HepG2 (cell line): ENCODE results near the gene PANX1. TPM values are rescaled to one million over a fixed set of nuclear protein-coding genes. Genes with fewer than 3 reads are reported as not detected.

ENCODE experiments used
- ATF7-NPFF ChIP-seq: sonication (generic); formaldehyde crosslinking; IDR thresholded peaks from 2 replicates; pipeline ENCODE4 v1.8.1; 2023; ENCODE audit warnings: mild to moderate bottlenecking, low read depth, missing genetic modification reagents, moderate library complexity
- CEBPB ChIP-seq: IDR thresholded peaks from 2 replicates; pipeline ENCODE4 v1.6.1; 2011; ENCODE audit warnings: low read depth, low read length, improper control_type of control experiment, borderline replicate concordance
- EEA1 ChIP-seq: sonication (generic); formaldehyde crosslinking; IDR thresholded peaks from 2 replicates; pipeline ENCODE4 v1.5.1; 2020; ENCODE audit warnings: mild to moderate bottlenecking, missing genetic modification reagents, borderline replicate concordance
- ETV6 ChIP-seq: sonication (generic); formaldehyde crosslinking; conservative IDR thresholded peaks from 2 replicates; pipeline ENCODE4 v1.4.0; 2020; ENCODE audit warnings: missing genetic modification reagents
- FOXA1 ChIP-seq, 2 experiments: fragments of 450-650 bp in 1 of 2; sonication (generic) in 1 of 2; formaldehyde crosslinking in 1 of 2; IDR thresholded peaks; 2 replicates each; pipeline versions ENCODE4 v1.4.0 to v1.6.1; 2016 to 2020; ENCODE audit warnings: missing genetic modification reagents in 1 of 2
- HOXA5 ChIP-seq: sonication (generic); formaldehyde crosslinking; IDR thresholded peaks from 2 replicates; pipeline ENCODE4 v1.4.0; 2020; ENCODE audit warnings: missing genetic modification reagents
- HOXA7 ChIP-seq: sonication (generic); formaldehyde crosslinking; IDR thresholded peaks from 2 replicates; pipeline ENCODE4 v1.8.1; 2022; ENCODE audit warnings: mild to moderate bottlenecking, missing genetic modification reagents, moderate library complexity
- IKZF1 ChIP-seq: fragments of 450-650 bp; IDR thresholded peaks from 2 replicates; pipeline ENCODE4 v1.7.1; 2016
- KAT2B ChIP-seq: fragments of 150-350 bp; IDR thresholded peaks from 2 replicates; pipeline ENCODE4 v1.6.1; 2014; ENCODE audit warnings: low read depth, low read length, borderline replicate concordance
- MYNN ChIP-seq: sonication (generic); formaldehyde crosslinking; IDR thresholded peaks from 2 replicates; pipeline ENCODE4 v1.4.0; 2020; ENCODE audit warnings: mild to moderate bottlenecking, low read depth, missing genetic modification reagents
- PHB2 ChIP-seq: fragments of 450-650 bp; IDR thresholded peaks from 2 replicates; pipeline ENCODE4 v1.6.1; 2018; ENCODE audit not compliant: partially characterized antibody
- POLR2AphosphoS5 ChIP-seq: IDR thresholded peaks from 2 replicates; pipeline ENCODE4 v1.6.1; 2012; ENCODE audit warnings: low read depth, low read length
- REL ChIP-seq: sonication (generic); formaldehyde crosslinking; conservative IDR thresholded peaks from 2 replicates; pipeline ENCODE4 v1.8.0; 2022; ENCODE audit warnings: mild to moderate bottlenecking, missing genetic modification reagents, moderate library complexity
- RELA ChIP-seq: sonication (generic); formaldehyde crosslinking; IDR thresholded peaks from 2 replicates; pipeline ENCODE4 v1.4.0; 2020; ENCODE audit warnings: missing genetic modification reagents
- SMAD1 ChIP-seq: sonication (generic); formaldehyde crosslinking; IDR thresholded peaks from 2 replicates; pipeline ENCODE4 v1.4.0; 2020; ENCODE audit warnings: missing genetic modification reagents, low read depth, mild to moderate bottlenecking, borderline replicate concordance
- SMAD9 ChIP-seq: sonication (generic); formaldehyde crosslinking; IDR thresholded peaks from 2 replicates; pipeline ENCODE4 v1.5.1; 2020; ENCODE audit warnings: mild to moderate bottlenecking, missing genetic modification reagents
- SNAPC4 ChIP-seq: sonication (generic); formaldehyde crosslinking; IDR thresholded peaks from 2 replicates; pipeline ENCODE4 v1.4.0; 2020; ENCODE audit warnings: mild to moderate bottlenecking, missing genetic modification reagents
- SP1 ChIP-seq, 2 experiments: fragments of 450-650 bp in 1 of 2; sonication (generic) in 1 of 2; formaldehyde crosslinking in 1 of 2; IDR thresholded peaks; 2 replicates each; pipeline versions ENCODE4 v1.4.0 to v1.6.1; 2016 to 2020; ENCODE audit warnings: missing genetic modification reagents in 1 of 2
- TFAP4 ChIP-seq: sonication (generic); IDR thresholded peaks from 2 replicates; pipeline ENCODE4 v1.6.1; 2016; ENCODE audit warnings: low read depth, borderline replicate concordance
- ZMAT3 ChIP-seq: sonication (generic); formaldehyde crosslinking; conservative IDR thresholded peaks from 2 replicates; pipeline ENCODE4 v1.7.0; 2021; ENCODE audit warnings: missing genetic modification reagents
- ZNF296 ChIP-seq: sonication (generic); formaldehyde crosslinking; conservative IDR thresholded peaks from 2 replicates; pipeline ENCODE4 v1.5.0; 2020; ENCODE audit warnings: mild to moderate bottlenecking, missing genetic modification reagents
- ZNF558 ChIP-seq: sonication (generic); formaldehyde crosslinking; IDR thresholded peaks from 2 replicates; pipeline ENCODE4 v1.9.0; 2022; ENCODE audit warnings: mild to moderate bottlenecking, missing genetic modification reagents, borderline replicate concordance
- ZNF572 ChIP-seq: sonication (generic); formaldehyde crosslinking; IDR thresholded peaks from 2 replicates; pipeline ENCODE4 v1.5.1; 2020; ENCODE audit warnings: mild to moderate bottlenecking, missing genetic modification reagents
- ZNF704 ChIP-seq: sonication (generic); formaldehyde crosslinking; IDR thresholded peaks from 2 replicates; pipeline ENCODE4 v1.8.1; 2023; ENCODE audit warnings: mild to moderate bottlenecking, inconsistent platforms, moderate library complexity, missing genetic modification reagents, borderline replicate concordance
- ZNF724P ChIP-seq: sonication (generic); formaldehyde crosslinking; IDR thresholded peaks from 2 replicates; pipeline ENCODE4 v1.8.0; 2022; ENCODE audit warnings: missing genetic modification reagents, borderline replicate concordance
- polyA plus RNA-seq, 8 experiments: library from polyadenylated mRNA; depleted of rRNA in 3 of 8; stranded (reverse) in 7 of 8; unstranded in 1 of 8; fragments of >200 nt; fragmentation: Illumina TruSeq in 4 of 8; extraction: Trizol in 4 of 8; gene quantifications; 2 replicates each; pipeline versions ENCODE4 v1.2.1 to v1.2.3, GENCODE V29; 2011 to 2016; ENCODE audit warnings: low read depth in 4 of 8, missing spikeins in 1 of 8, mixed read lengths in 1 of 8; ENCODE audit not compliant: insufficient read depth in 1 of 8
- total RNA-seq, 5 experiments: library from RNA; depleted of rRNA; stranded (reverse); fragments of >200 nt; fragmentation: Illumina TruSeq; extraction: Trizol; gene quantifications; 2 replicates each; pipeline ENCODE4 v1.2.3, GENCODE V29; 2016; ENCODE audit warnings: low read depth in 1 of 5

The PANX1 gene
- total and polyA plus RNA-seq, 2 of the 13 experiments (the other 11 are each of a cell fraction or from before 2014, with no cell fraction given): 8.3 to 24.8 TPM

GRCh38 chr11:94128291-94128745, 323 bp upstream of the PANX1 start (continued):
- TF ChIP-seq SNAPC4 (no peak), ZNF558 (CRISPR knock-in tag) (0 out of 2 replicates have a peak, but pooled peaks have one; percentile 1), RELA (no peak), ETV6 (CRISPR knock-in tag) (no peak), FOXA1 (IDR thresholded peaks at IDR 0.05) (no peak), FOXA1 (CRISPR knock-in tag; IDR thresholded peaks at IDR 0.05) (no peak), CEBPB (no peak), SMAD1 (CRISPR knock-in tag) (no peak), ATF7-NPFF (CRISPR knock-in tag) (no peak), HOXA5 (CRISPR knock-in tag) (no peak), TFAP4 (no peak), REL (CRISPR knock-in tag) (no peak), ZNF296 (CRISPR knock-in tag) (no peak), EEA1 (no peak), ZNF704 (CRISPR knock-in tag) (0 out of 2 replicates have a peak, but pooled peaks have one; percentile 6), SP1 (IDR thresholded peaks at IDR 0.05) (no peak), SP1 (CRISPR knock-in tag; IDR thresholded peaks at IDR 0.05) (no peak), KAT2B (no peak), IKZF1 (no peak), POLR2AphosphoS5 (no peak), PHB2 (no peak), ZMAT3 (no peak; the same call in 1 of the 2 replicates), MYNN (CRISPR knock-in tag) (no peak), ZNF724P (CRISPR knock-in tag) (no peak), ZNF572 (CRISPR knock-in tag) (no peak), SMAD9 (CRISPR knock-in tag) (no peak), HOXA7 (CRISPR knock-in tag) (no peak)
